ENCODE results near the gene HTR3E. TPM values are rescaled to one million over a fixed set of nuclear protein-coding genes. Genes with fewer than 3 reads are reported as not detected.
"Not testable (repeated sequence)": the region's sequence is repeated elsewhere in the genome, so short reads cannot be mapped to it uniquely, and the experiment has no call there.

The HTR3E gene
- total RNA-seq, 2 donors from 2014 or later: not detected

GRCh38 chr3:184099806-184100686, 3.2 kb downstream of the HTR3E start:
- no peak for DNase-seq
- intact Hi-C loops (cut with DNase I): no loop called here
- ATAC-seq: no peak

GRCh38 chr3:184110316-184110725, 13.5 kb downstream of the HTR3E start:
- no peak for DNase-seq
- no peak for ATAC-seq
- intact Hi-C loops (cut with DNase I): no loop called here

GRCh38 chr3:184116017-184116416, 19.2 kb downstream of the HTR3E start:
- no peak for DNase-seq
- no peak for ATAC-seq
- intact Hi-C loops (cut with DNase I): no loop called here

GRCh38 chr3:184117636-184118035, 20.8 kb downstream of the HTR3E start:
- no peak for DNase-seq
- ATAC-seq: no peak

GRCh38 chr3:184121031-184121430, 24.2 kb downstream of the HTR3E start:
- DNase-seq; ATAC-seq; intact Hi-C loops (cut with DNase I): not testable (repeated sequence)

More at GRCh38 chr3:184117636-184118035, 20.8 kb downstream of the HTR3E start:
- intact Hi-C loops (cut with DNase I): no loop called here

GRCh38 chr3:184126006-184126405, 29.1 kb downstream of the HTR3E start:
- ATAC-seq: no peak
- no peak for DNase-seq
- intact Hi-C loops (cut with DNase I): loop anchor here in 1 of 2 donors (5.0 kb wide), 1 partner anchor 94 kb away; the partner anchor contains the start of gene HTR3D

GRCh38 chr3:184129012-184129411, 32.1 kb downstream of the HTR3E start:
- DNase-seq: peak; percentile 31
- peak in 1 of 2 donors; percentile 49 for ATAC-seq
- intact Hi-C loops (cut with DNase I): loop anchor here in 1 of 2 donors (5.0 kb wide), 1 partner anchor 97 kb away; the partner anchor contains the start of gene HTR3D

- DNase-seq: no peak
- intact Hi-C loops (cut with DNase I): loop anchor here in 1 of 2 donors (5.0 kb wide), 1 partner anchor 54 kb away; the partner anchor contains the start of gene ABCF3
- no peak for ATAC-seq
Observed at GRCh38 chr3:184132945-184133344, 36.1 kb downstream of the HTR3E start.

- ATAC-seq: peak; percentile 85 to 89
- intact Hi-C loops (cut with DNase I): loop anchor here in 1 of 2 donors (2.0 to 5.0 kb wide), 2 partner anchors 53 to 117 kb away; partner anchors contain the start of genes ABCC5 and ABCF3
- DNase-seq: peak; percentile 91
Observed at GRCh38 chr3:184133840-184134745, 37.2 kb downstream of the HTR3E start.

- DNase-seq: no peak
- intact Hi-C loops (cut with DNase I): loop anchor here in 1 of 2 donors (2.0 to 5.0 kb wide), 2 partner anchors 53 to 118 kb away; partner anchors contain the start of genes ABCC5 and ABCF3
- peak; percentile 8 for ATAC-seq
Observed at GRCh38 chr3:184134746-184135148, 37.9 kb downstream of the HTR3E start.

- intact Hi-C loops (cut with DNase I): loop anchor here in 1 of 2 donors (2.0 kb wide), 1 partner anchor 119 kb away; the partner anchor contains the start of gene ABCC5
- DNase-seq (peak; percentile 94), ATAC-seq (peak; percentile 95 to 96)
Observed at GRCh38 chr3:184135149-184135910, 38.5 kb downstream of the HTR3E start, which contains the start of gene EIF2B5. Gene EIF2B5, plus strand, starts transcription at chr3:184135358. Its CDS starts 28 bp downstream, at chr3:184135386.

GRCh38 chr3:184135911-184136260, 39.0 kb downstream of the HTR3E start:
- intact Hi-C loops (cut with DNase I): loop anchor here in 1 of 2 donors (2.0 kb wide), 1 partner anchor 119 kb away; the partner anchor contains the start of gene ABCC5

GRCh38 chr3:184140436-184140835, 43.6 kb downstream of the HTR3E start:
- ATAC-seq: no peak
- DNase-seq: no peak
- intact Hi-C loops (cut with DNase I): no loop called here

More at GRCh38 chr3:184135911-184136260, 39.0 kb downstream of the HTR3E start:
- no peak for DNase-seq
- no peak for ATAC-seq

GRCh38 chr3:184142199-184142598, 45.3 kb downstream of the HTR3E start:
- ATAC-seq (no peak), DNase-seq (no peak)
- intact Hi-C loops (cut with DNase I): no loop called here

- intact Hi-C loops (cut with DNase I): no loop called here
- DNase-seq (no peak), ATAC-seq (no peak)
Observed at GRCh38 chr3:184143327-184143726, 46.5 kb downstream of the HTR3E start.

GRCh38 chr3:184144505-184144904, 47.6 kb downstream of the HTR3E start:
- ATAC-seq (no peak), DNase-seq (no peak)
- intact Hi-C loops (cut with DNase I): no loop called here

- intact Hi-C loops (cut with DNase I): no loop called here
- DNase-seq: no peak
- ATAC-seq: peak; percentile 66 to 85
Observed at GRCh38 chr3:184145111-184145524, 48.3 kb downstream of the HTR3E start.

- no peak for DNase-seq
- intact Hi-C loops (cut with DNase I): no loop called here
- no peak for ATAC-seq
Observed at GRCh38 chr3:184145751-184146270, 48.9 kb downstream of the HTR3E start.

Measured in left cardiac atrium (tissue), 4 donors.